H1 (cell line): Measurements from ENCODE around the gene OSCAR. TPM values are rescaled to one million over a fixed set of nuclear protein-coding genes. Genes with fewer than 3 reads are reported as not detected.

ENCODE experiments used
- CTCF ChIA-PET: fragments of 300-600 bp; sonication (Branson Sonifier 250); formaldehyde crosslinking; loops from one replicate; lab custom pipeline; 2021; ENCODE audit not compliant: partially characterized antibody; lab: Charles Lee
- POLR2A ChIA-PET: fragments of 300-600 bp; sonication (Branson Sonifier 250); formaldehyde crosslinking; loops from one replicate; lab custom pipeline; 2021; ENCODE audit warnings: inconsistent platforms; ENCODE audit not compliant: partially characterized antibody; lab: Charles Lee
- DNase-seq, 2 experiments: peaks; one replicate each; pipeline versions ENCODE4 v3.0.0 to v3.0.0-alpha.2; 2010 to 2022; ENCODE audit warnings: low spot score in 2 of 2, low read depth in 1 of 2, mixed read lengths in 1 of 2
- FAIRE-seq: peaks from 2 replicates; lab custom pipeline; 2011; peaks lifted over from hg19 to GRCh38; lab: Jason Lieb, UNC
- H2AFZ ChIP-seq: 2 replicates; pipeline ENCODE4 v1.8.1; 2012; ENCODE audit warnings: low read length, inconsistent platforms
- H2AK5ac ChIP-seq: 2 replicates; pipeline ENCODE4 v1.6.1; 2013; ENCODE audit warnings: low read depth, low read length
- H2BK120ac ChIP-seq: replicated peaks from 2 replicates; pipeline ENCODE3; 2013; ENCODE audit warnings: low read depth, low read length, inconsistent platforms
- H2BK12ac ChIP-seq: 2 replicates; pipeline ENCODE4 v1.6.1; 2013; ENCODE audit warnings: low read depth, low read length
- H2BK15ac ChIP-seq: 2 replicates; pipeline ENCODE4 v1.6.1; 2013; ENCODE audit warnings: low read length
- H2BK20ac ChIP-seq: 2 replicates; pipeline ENCODE4 v1.6.1; 2013; ENCODE audit warnings: low read length
- H2BK5ac ChIP-seq: 2 replicates; pipeline ENCODE4 v1.6.1; 2013; ENCODE audit warnings: low read depth, low read length
- H3K14ac ChIP-seq: 2 replicates; pipeline ENCODE4 v1.6.1; 2013; ENCODE audit warnings: inconsistent platforms; ENCODE audit not compliant: insufficient read length
- H3K18ac ChIP-seq: 2 replicates; pipeline ENCODE4 v1.6.1; 2013; ENCODE audit warnings: low read length; ENCODE audit errors: extremely low read depth
- H3K23ac ChIP-seq: 2 replicates; pipeline ENCODE4 v1.6.1; 2013; ENCODE audit warnings: inconsistent platforms; ENCODE audit not compliant: insufficient read length
- H3K23me2 ChIP-seq: 2 replicates; pipeline ENCODE4 v1.6.1; 2013; ENCODE audit warnings: low read depth, low read length
- H3K27ac ChIP-seq: 2 replicates; pipeline ENCODE4 v1.6.1; 2011; ENCODE audit warnings: low read depth, low read length, inconsistent platforms
- H3K27me3 ChIP-seq, 4 experiments: replicated peaks in 1 of 4; 1 replicate in 1 of 4; 2 replicates in 3 of 4; pipeline versions ENCODE4 v1.6.1 to v1.8.1; 2011 to 2013; ENCODE audit warnings: low read length in 3 of 4, mild to moderate bottlenecking in 3 of 4, inconsistent platforms in 2 of 4, mixed read lengths in 2 of 4, moderate library complexity in 1 of 4; ENCODE audit not compliant: control insufficient read depth in 3 of 4, insufficient read depth in 3 of 4; ENCODE audit errors: extremely low read depth in 1 of 4
- H3K36me3 ChIP-seq, 4 experiments: 2 replicates each; pipeline versions ENCODE4 v1.6.1 to v1.8.1; 2011 to 2013; ENCODE audit warnings: mild to moderate bottlenecking in 4 of 4, low read length in 3 of 4, moderate library complexity in 2 of 4, control low read depth in 1 of 4, inconsistent platforms in 1 of 4; ENCODE audit not compliant: insufficient read depth in 4 of 4, control insufficient read depth in 2 of 4
- H3K4ac ChIP-seq: replicated peaks from 2 replicates; pipeline ENCODE3; 2013; ENCODE audit warnings: low read length, low read depth, mixed read lengths, inconsistent platforms; ENCODE audit not compliant: insufficient read length
- H3K4me1 ChIP-seq, 4 experiments: replicated peaks in 1 of 4; 1 replicate in 1 of 4; 2 replicates in 3 of 4; pipeline versions ENCODE4 v1.6.1 to v1.8.1; 2011 to 2013; ENCODE audit warnings: low read length in 3 of 4, inconsistent platforms in 2 of 4, mixed read lengths in 1 of 4; ENCODE audit not compliant: insufficient read depth in 4 of 4, control insufficient read depth in 3 of 4
- H3K4me2 ChIP-seq, 2 experiments: 2 replicates each; pipeline versions ENCODE4 v1.6.1 to v1.8.1; 2011 to 2013; ENCODE audit warnings: low read depth in 2 of 2, low read length in 2 of 2, control low read depth in 1 of 2, inconsistent platforms in 1 of 2, mild to moderate bottlenecking in 1 of 2; ENCODE audit not compliant: insufficient read depth in 1 of 2
- H3K4me3 ChIP-seq, 4 experiments: fragments of 200-600, 300-600 bp in 1 of 4; sonication (generic), shearing (Covaris generic), sonication (Bioruptor Twin) in 1 of 4; 2 replicates each; pipeline versions ENCODE4 v1.5.1 to v1.8.1; 2011 to 2016; ENCODE audit warnings: low read length in 4 of 4, low read depth in 3 of 4, control low read depth in 2 of 4, inconsistent platforms in 2 of 4, mild to moderate bottlenecking in 2 of 4, mixed read lengths in 1 of 4, moderate library complexity in 1 of 4; ENCODE audit not compliant: insufficient read depth in 2 of 4; ENCODE audit errors: extremely low read depth in 1 of 4
- H3K56ac ChIP-seq: replicated peaks from 2 replicates; pipeline ENCODE3; 2013; ENCODE audit warnings: low read depth, mild to moderate bottlenecking, mixed read lengths, low read length, inconsistent platforms; ENCODE audit not compliant: insufficient read length
- H3K79me1 ChIP-seq: 2 replicates; pipeline ENCODE4 v1.6.1; 2013; ENCODE audit warnings: low read depth, low read length, control low read depth
- H3K79me2 ChIP-seq, 2 experiments: 2 replicates each; pipeline versions ENCODE4 v1.6.1 to v1.8.1; 2012 to 2013; ENCODE audit warnings: low read length in 2 of 2, mild to moderate bottlenecking in 2 of 2, inconsistent platforms in 1 of 2; ENCODE audit not compliant: insufficient read depth in 2 of 2, control insufficient read depth in 1 of 2
- H3K9ac ChIP-seq, 4 experiments: replicated peaks in 1 of 4; 1 replicate in 1 of 4; 2 replicates in 3 of 4; pipeline versions ENCODE4 v1.6.1 to v1.8.1; 2011 to 2013; ENCODE audit warnings: low read depth in 3 of 4, low read length in 3 of 4, control low read depth in 2 of 4, mild to moderate bottlenecking in 2 of 4, moderate library complexity in 2 of 4, inconsistent platforms in 1 of 4; ENCODE audit errors: extremely low read depth in 1 of 4
- H3K9me3 ChIP-seq, 2 experiments: 2 replicates each; pipeline versions ENCODE4 v1.6.1 to v1.8.1; 2012 to 2013; ENCODE audit warnings: mild to moderate bottlenecking in 2 of 2, moderate library complexity in 2 of 2, control low read depth in 1 of 2, inconsistent platforms in 1 of 2, low read depth in 1 of 2, low read length in 1 of 2, mixed read lengths in 1 of 2; ENCODE audit not compliant: insufficient read depth in 2 of 2
- H4K20me1 ChIP-seq, 2 experiments: replicated peaks in 1 of 2; 2 replicates each; pipeline versions ENCODE3 to v1.8.1; 2011 to 2013; ENCODE audit warnings: inconsistent platforms in 2 of 2, low read length in 2 of 2, mild to moderate bottlenecking in 1 of 2; ENCODE audit not compliant: insufficient read depth in 2 of 2, control insufficient read depth in 1 of 2
- H4K5ac ChIP-seq: 2 replicates; pipeline ENCODE4 v1.6.1; 2013; ENCODE audit warnings: low read length, low read depth, mixed read lengths, inconsistent platforms; ENCODE audit not compliant: insufficient read length
- H4K8ac ChIP-seq: 2 replicates; pipeline ENCODE4 v1.8.0; 2013; ENCODE audit warnings: mild to moderate bottlenecking, moderate library complexity, low read length, inconsistent platforms; ENCODE audit not compliant: insufficient read depth; ENCODE audit errors: extremely low read depth
- H4K91ac ChIP-seq: replicated peaks from 2 replicates; pipeline ENCODE3; 2013; ENCODE audit warnings: low read length, mixed read lengths, inconsistent platforms; ENCODE audit not compliant: insufficient read length
- CHD2 ChIP-seq: IDR thresholded peaks from 2 replicates; pipeline ENCODE4 v1.6.1; 2012; ENCODE audit warnings: low read length, improper control_type of control experiment
- CREB1 ChIP-seq: IDR thresholded peaks from 2 replicates; pipeline ENCODE4 v1.6.1; 2012; ENCODE audit warnings: inconsistent platforms
- E2F6 ChIP-seq: IDR thresholded peaks from 2 replicates; pipeline ENCODE4 v1.6.1; 2012; ENCODE audit warnings: inconsistent platforms
- EGR1 ChIP-seq: IDR thresholded peaks from 2 replicates; pipeline ENCODE4 v1.6.1; 2011; ENCODE audit warnings: low read depth, low read length, borderline replicate concordance
- KDM4A ChIP-seq: IDR thresholded peaks from one replicate; pipeline ENCODE4 v1.7.1; 2012; ENCODE audit warnings: low read depth, mild to moderate bottlenecking, moderate library complexity, low read length, inconsistent platforms; ENCODE audit not compliant: severe bottlenecking
- SIN3A ChIP-seq, 2 experiments: IDR thresholded peaks in 1 of 2; conservative IDR thresholded peaks in 1 of 2; 2 replicates each; pipeline ENCODE4 v1.6.1; 2011 to 2012; ENCODE audit warnings: low read length in 2 of 2, improper control_type of control experiment in 1 of 2, low read depth in 1 of 2, mild to moderate bottlenecking in 1 of 2
- SP4 ChIP-seq: IDR thresholded peaks from 2 replicates; pipeline ENCODE4 v1.6.1; 2012; ENCODE audit warnings: low read length, inconsistent platforms
- TAF7 ChIP-seq: optimal IDR thresholded peaks from 2 replicates; pipeline ENCODE3; 2011; ENCODE audit warnings: low read depth, mild to moderate bottlenecking, inconsistent platforms, low read length, moderate library complexity, borderline replicate concordance
- WGBS, 2 experiments: shearing (Covaris generic) in 1 of 2; methylation state at CpG; one replicate each; pipeline versions ENCODE4 v1.1.6 to v1.1.7; 2013 to 2015; ENCODE audit warnings: low lambda C conversion rate in 2 of 2, mixed read lengths in 2 of 2, inconsistent platforms in 1 of 2, low coverage in 1 of 2, missing lambda C conversion rate in 1 of 2; ENCODE audit not compliant: insufficient replicate concordance in 2 of 2, insufficient coverage in 1 of 2, insufficient read length in 1 of 2; ENCODE audit errors: extremely low coverage in 1 of 2, missing lambda C conversion rate in 1 of 2; 5-methylcytosine and 5-hydroxymethylcytosine counted together
- polyA plus RNA-seq, 7 experiments: library from polyadenylated mRNA; depleted of rRNA in 3 of 7; stranded (reverse) in 5 of 7; unstranded in 2 of 7; fragments of >200 nt in 5 of 7; fragments of 200-250 nt in 2 of 7; gene quantifications; 1 replicate in 5 of 7; 2 replicates in 1 of 7; 4 replicates in 1 of 7; pipeline versions ENCODE4 v1.2.1 to v1.2.3, GENCODE V29; 2011 to 2013; ENCODE audit warnings: missing spikeins in 2 of 7, mixed read lengths in 2 of 7
- total RNA-seq: library from RNA; stranded (reverse); fragmentation: NEBNext Ultra II Directional; extraction: Animal tissue kit (Norgen Biotek cat#: 25700); gene quantifications from 2 replicates; pipeline ENCODE4 v1.2.1, GENCODE V29; 2021
- TF ChIP-seq, protein P1 (sequence below), 3 experiments: IDR thresholded peaks; 1 replicate in 2 of 3; 2 replicates in 1 of 3; pipeline versions ENCODE4 v1.5.1 to v1.6.1; 2011; ENCODE audit warnings: low read length in 3 of 3, mild to moderate bottlenecking in 3 of 3, inconsistent platforms in 2 of 3, low read depth in 1 of 3, moderate library complexity in 1 of 3; ENCODE audit not compliant: insufficient read depth in 1 of 3; ENCODE audit errors: control extremely low read depth in 1 of 3

OSCAR gene
- total and polyA plus RNA-seq, 2 of the 8 experiments (the other 6 are each of a cell fraction or from before 2014, with no cell fraction given), result 1.1 TPM

GRCh38 chr19:54127688-54128440 lies 27.3 kb upstream of the OSCAR start:
- no peak overlapping the region for H2BK12ac ChIP-seq
- DNase-seq (no peak), FAIRE-seq (no peak)
- no peak overlapping the region for H2BK120ac ChIP-seq
- H3K9ac ChIP-seq, result no peak overlapping the region
- H4K5ac ChIP-seq, result no peak overlapping the region
- peaks cover 0 to under 1% of the 10 kb centered on the region in 2 experiments; a peak in 1 of 4 replicates for H3K9me3 ChIP-seq
- no peak overlapping the region for H3K18ac ChIP-seq
- POLR2A ChIA-PET, result interaction anchor here (2.9 to 5.0 kb wide), 2 partner anchors 10 to 13 kb away, joined by 13 to 40 read pairs; partner anchors contain the start of genes PRPF31 and TFPT
- H2BK20ac ChIP-seq, result no peak overlapping the region
- no peak overlapping the region for H4K91ac ChIP-seq
- peaks cover 21 to 80% (median 42%) of the 10 kb centered on the region in 4 experiments for H3K36me3 ChIP-seq
- CTCF ChIA-PET, result no interaction called here
- H3K79me1 ChIP-seq, result no peaks in the 10 kb centered on the region
- no peak overlapping the region for H3K4me3 ChIP-seq
- no peaks in the 10 kb centered on the region for H3K4me1 ChIP-seq
- H3K4ac ChIP-seq, result no peak overlapping the region
- peaks cover 0 to 9% of the 10 kb centered on the region in 2 experiments for H4K20me1 ChIP-seq
- no peak overlapping the region for H3K14ac ChIP-seq
- H2AK5ac ChIP-seq, result no peak overlapping the region
- no peak overlapping the region for H2BK15ac ChIP-seq
- H4K8ac ChIP-seq, result no peak overlapping the region
- H3K79me2 ChIP-seq, result no peaks in the 10 kb centered on the region
- H3K23me2 ChIP-seq, result no peaks in the 10 kb centered on the region
- H2BK5ac ChIP-seq, result no peak overlapping the region
- no peak overlapping the region for H3K4me2 ChIP-seq
- H3K27me3 ChIP-seq, result no peaks in the 10 kb centered on the region
- 85% methylated on average over 18 of the region's 44 CpGs; no CpG with 5 or more reads in 1 of the 2 experiments for WGBS, 2 experiments
- H3K23ac ChIP-seq, result no peak overlapping the region
- H3K56ac ChIP-seq, result no peak overlapping the region
- no peak overlapping the region for H2AFZ ChIP-seq
- no peak overlapping the region for H3K27ac ChIP-seq
- TF ChIP-seq, protein P1, sequence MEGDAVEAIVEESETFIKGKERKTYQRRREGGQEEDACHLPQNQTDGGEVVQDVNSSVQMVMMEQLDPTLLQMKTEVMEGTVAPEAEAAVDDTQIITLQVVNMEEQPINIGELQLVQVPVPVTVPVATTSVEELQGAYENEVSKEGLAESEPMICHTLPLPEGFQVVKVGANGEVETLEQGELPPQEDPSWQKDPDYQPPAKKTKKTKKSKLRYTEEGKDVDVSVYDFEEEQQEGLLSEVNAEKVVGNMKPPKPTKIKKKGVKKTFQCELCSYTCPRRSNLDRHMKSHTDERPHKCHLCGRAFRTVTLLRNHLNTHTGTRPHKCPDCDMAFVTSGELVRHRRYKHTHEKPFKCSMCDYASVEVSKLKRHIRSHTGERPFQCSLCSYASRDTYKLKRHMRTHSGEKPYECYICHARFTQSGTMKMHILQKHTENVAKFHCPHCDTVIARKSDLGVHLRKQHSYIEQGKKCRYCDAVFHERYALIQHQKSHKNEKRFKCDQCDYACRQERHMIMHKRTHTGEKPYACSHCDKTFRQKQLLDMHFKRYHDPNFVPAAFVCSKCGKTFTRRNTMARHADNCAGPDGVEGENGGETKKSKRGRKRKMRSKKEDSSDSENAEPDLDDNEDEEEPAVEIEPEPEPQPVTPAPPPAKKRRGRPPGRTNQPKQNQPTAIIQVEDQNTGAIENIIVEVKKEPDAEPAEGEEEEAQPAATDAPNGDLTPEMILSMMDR (IDR thresholded peaks at IDR 0.05; ENCODE audit: control extremely low read depth in 1 of 3, insufficient read depth in 1 of 3, low read depth in 1 of 3, low read length in 3 of 3), result no peak
- TF ChIP-seq SP4 (no peak), KDM4A (no peak), SIN3A (conservative IDR thresholded peaks at IDR 0.05 in 1 of 2, IDR thresholded peaks at IDR 0.05 in 1 of 2; ENCODE audit: low read depth in 1 of 2, low read length in 2 of 2) (no peak), E2F6 (no peak), CHD2 (no peak), TAF7 (no peak), EGR1 (no peak), CREB1 (no peak)
